NB4 (cell line): Measurements from ENCODE around the gene ARL6IP5.

ENCODE experiments used
- DNase-seq: peaks from one replicate; pipeline ENCODE4 v3.0.0; 2010; ENCODE audit warnings: low read depth
- H3K4me3 ChIP-seq: one replicate; pipeline ENCODE4 v1.5.1; 2011; ENCODE audit warnings: mild to moderate bottlenecking, low read depth, low read length, moderate library complexity
- MYC ChIP-seq: IDR thresholded peaks from 2 replicates; pipeline ENCODE4 v1.6.1; 2011; ENCODE audit warnings: low read depth, low read length
- POLR2A ChIP-seq: IDR thresholded peaks from 2 replicates; pipeline ENCODE4 v1.6.1; 2011; ENCODE audit warnings: mild to moderate bottlenecking; ENCODE audit not compliant: insufficient read length; ENCODE audit errors: extremely low read depth
- TF ChIP-seq, protein P1 (sequence below): IDR thresholded peaks from 2 replicates; pipeline ENCODE4 v1.6.1; 2011; ENCODE audit warnings: low read depth, low read length
- TF ChIP-seq, protein P2 (sequence below): IDR thresholded peaks from one replicate; pipeline ENCODE4 v1.5.1; 2012; ENCODE audit warnings: low read depth, low read length

Gene ARL6IP5

DNA sequence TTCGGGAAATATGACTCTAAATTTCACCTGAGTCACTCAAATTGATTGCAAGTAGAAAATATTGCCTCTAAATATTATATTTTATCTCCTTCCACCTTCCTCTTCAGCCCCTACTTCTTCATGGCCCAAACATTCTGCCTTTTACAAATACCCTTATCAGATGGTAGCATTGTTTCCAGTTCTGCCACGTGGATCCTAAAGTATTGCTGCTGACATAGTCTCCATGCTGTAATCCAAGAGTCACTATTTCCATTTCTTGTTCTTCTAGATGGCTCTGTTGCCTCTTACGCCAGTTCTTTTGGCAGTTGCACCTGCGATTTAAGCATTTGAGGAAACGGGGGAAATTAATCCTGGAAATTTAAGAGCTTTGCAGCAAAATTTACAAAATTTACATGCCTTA, 24.1 kb downstream of the ARL6IP5 start:
- TF ChIP-seq POLR2A = no peak
- TF ChIP-seq, protein P1, sequence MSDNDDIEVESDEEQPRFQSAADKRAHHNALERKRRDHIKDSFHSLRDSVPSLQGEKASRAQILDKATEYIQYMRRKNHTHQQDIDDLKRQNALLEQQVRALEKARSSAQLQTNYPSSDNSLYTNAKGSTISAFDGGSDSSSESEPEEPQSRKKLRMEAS = no peak
- TF ChIP-seq MYC = no peak
- TF ChIP-seq, protein P2, sequence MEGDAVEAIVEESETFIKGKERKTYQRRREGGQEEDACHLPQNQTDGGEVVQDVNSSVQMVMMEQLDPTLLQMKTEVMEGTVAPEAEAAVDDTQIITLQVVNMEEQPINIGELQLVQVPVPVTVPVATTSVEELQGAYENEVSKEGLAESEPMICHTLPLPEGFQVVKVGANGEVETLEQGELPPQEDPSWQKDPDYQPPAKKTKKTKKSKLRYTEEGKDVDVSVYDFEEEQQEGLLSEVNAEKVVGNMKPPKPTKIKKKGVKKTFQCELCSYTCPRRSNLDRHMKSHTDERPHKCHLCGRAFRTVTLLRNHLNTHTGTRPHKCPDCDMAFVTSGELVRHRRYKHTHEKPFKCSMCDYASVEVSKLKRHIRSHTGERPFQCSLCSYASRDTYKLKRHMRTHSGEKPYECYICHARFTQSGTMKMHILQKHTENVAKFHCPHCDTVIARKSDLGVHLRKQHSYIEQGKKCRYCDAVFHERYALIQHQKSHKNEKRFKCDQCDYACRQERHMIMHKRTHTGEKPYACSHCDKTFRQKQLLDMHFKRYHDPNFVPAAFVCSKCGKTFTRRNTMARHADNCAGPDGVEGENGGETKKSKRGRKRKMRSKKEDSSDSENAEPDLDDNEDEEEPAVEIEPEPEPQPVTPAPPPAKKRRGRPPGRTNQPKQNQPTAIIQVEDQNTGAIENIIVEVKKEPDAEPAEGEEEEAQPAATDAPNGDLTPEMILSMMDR = no peak
- H3K4me3 ChIP-seq = no peak overlapping the region

DNA sequence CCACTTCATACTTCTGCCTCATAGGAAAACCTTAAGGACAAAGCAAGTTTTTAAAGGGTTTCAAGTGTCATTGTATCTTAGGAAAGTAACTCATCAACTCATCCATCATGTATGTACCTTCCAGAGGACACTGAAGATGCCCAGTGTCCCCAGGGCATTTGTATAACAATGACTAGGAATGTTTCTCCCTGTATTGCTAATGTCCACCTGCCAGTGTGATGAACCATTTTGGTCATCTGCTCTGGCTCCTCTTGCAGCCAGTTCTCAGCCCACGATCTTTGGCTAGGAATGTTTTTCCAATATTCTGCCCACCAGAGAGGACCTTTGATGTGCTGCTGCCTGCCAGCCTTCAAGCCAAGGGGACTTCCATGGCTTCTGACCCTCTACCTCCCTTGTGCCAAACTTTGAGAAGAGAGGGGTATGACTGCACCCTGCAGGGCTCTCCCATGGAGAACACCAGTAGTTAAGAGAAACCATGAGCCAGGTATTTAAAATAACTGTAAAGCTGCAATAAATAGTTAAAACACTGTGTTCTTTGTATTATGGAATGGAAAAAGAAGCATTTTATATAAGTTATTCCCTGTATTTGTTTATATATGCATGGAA, 26.3 kb downstream of the ARL6IP5 start:
- TF ChIP-seq POLR2A (no peak), MYC (no peak)
- TF ChIP-seq, protein P1 = no peak
- H3K4me3 ChIP-seq = no peak overlapping the region
- no peak for DNase-seq

More for the DNA sequence above, 24.1 kb downstream of the ARL6IP5 start:
- no peak for DNase-seq

DNA sequence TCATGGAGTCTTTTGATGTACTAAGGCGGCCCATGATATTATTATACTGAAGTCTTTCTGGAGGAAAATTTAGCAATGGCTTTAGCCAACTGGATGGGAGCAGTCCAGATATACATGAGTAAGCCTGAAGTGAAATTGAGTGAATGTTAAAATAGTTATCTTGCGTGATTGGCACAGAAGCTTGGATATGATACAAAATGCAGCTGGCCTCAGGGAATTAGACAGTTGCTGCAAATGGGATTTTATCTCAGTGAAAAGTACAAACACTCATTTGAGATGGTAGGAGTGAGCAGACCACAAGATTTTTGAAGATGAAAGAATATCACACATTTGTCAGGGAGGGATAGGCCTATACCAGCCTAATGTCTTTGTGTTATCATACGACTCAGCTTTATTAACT, 28.8 kb downstream of the ARL6IP5 start:
- TF ChIP-seq MYC (no peak), POLR2A (no peak)
- TF ChIP-seq, protein P2 = no peak
- TF ChIP-seq, protein P1 = no peak
- no peak overlapping the region for H3K4me3 ChIP-seq
- DNase-seq = no peak

DNA sequence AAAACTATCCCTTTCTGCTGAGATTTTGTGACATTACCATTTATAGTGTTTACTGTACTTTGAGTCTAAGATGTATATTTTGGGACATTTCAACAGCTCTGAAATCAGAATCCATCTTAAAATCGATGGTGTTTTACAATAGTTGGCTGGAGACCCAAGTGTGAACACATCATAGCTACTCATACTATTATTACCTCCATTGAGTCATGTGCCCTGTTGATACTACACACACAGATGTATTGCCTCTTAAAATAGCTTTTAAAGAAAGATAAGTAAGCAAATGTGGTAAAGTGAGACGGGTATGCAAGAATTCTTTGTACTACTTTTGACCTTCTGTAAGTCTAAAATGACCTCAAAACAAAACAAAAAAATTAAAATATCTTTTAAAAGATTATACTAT, 31.0 kb downstream of the ARL6IP5 start:
- no peak overlapping the region for H3K4me3 ChIP-seq
- TF ChIP-seq POLR2A = no peak
- TF ChIP-seq, protein P2 = no peak
- TF ChIP-seq, protein P1 = no peak
- TF ChIP-seq MYC = no peak
- no peak for DNase-seq

DNA sequence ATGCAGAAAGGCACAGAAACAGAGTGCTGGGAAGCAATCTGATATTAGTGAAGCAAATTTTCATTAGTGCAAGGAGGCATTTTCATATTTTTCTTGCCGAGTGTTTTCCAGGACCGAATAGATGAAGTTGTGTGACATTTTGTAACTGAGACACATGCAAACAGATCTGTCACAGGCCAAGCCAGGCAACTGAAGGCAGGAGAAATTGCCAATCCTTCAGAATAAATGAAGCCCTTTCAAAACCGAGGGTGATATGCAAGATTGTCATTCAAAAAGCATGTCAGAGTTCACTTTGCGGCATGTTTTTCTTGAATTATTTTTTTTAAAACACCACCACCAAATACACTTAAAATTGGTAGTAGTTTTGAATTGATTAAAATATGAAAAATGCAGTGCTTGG, 31.4 kb downstream of the ARL6IP5 start:
- TF ChIP-seq MYC (no peak), POLR2A (no peak)
- TF ChIP-seq, protein P1 = no peak
- TF ChIP-seq, protein P2 = no peak
- no peak overlapping the region for H3K4me3 ChIP-seq
- no peak for DNase-seq

DNA sequence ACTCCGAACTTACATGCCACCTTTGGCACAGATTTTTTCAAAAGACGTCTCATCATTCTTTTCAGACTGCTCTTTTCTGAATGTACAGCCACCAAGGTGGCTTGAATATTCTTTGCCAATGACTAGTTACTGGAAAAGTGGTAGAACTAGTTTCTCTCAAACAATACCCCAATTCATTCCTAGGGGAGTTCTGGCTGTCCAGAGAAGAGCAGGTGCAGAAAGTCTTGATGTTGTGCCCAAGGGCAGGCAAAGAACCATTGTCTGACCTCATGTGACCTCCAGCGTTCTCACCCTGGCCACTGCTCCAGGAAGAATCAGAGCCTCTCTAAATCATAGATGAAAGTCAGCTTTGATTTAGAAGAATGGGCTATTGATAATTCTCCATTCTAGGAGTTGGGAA, 32.2 kb downstream of the ARL6IP5 start:
- H3K4me3 ChIP-seq = no peak overlapping the region
- TF ChIP-seq MYC = no peak
- no peak for TF ChIP-seq POLR2A
- TF ChIP-seq, protein P2 = no peak
- TF ChIP-seq, protein P1 = no peak
- no peak for DNase-seq
